Measurements from ENCODE around the gene CKAP2. TPM values are rescaled to one million over a fixed set of nuclear protein-coding genes. Genes with fewer than 3 reads are reported as not detected.
A peak's percentile ranks its signal among the peaks of the same experiment; 100 is the strongest.
"Not testable (repeated sequence)": the region's sequence is repeated elsewhere in the genome, so short reads cannot be mapped to it uniquely, and the experiment has no call there.

The CKAP2 gene
- total RNA-seq, 2 donors from 2014 or later, result 16.9 to 39.1 TPM

GRCh38 chr13:52455677-52456041 is 381 bp downstream of the CKAP2 start:
- Histone ChIP-seq H3K4me3 (peak overlapping the region; percentile 80), H3K4me1 (peaks cover 6% of the 10 kb centered on the region), H3K27ac (peak overlapping the region; percentile 93), H3K9ac (ENCODE audit: low read depth in 2 of 2, low read length in 2 of 2) (peak overlapping the region; percentile 73 to 79), H3K27me3 (no peaks in the 10 kb centered on the region), H3K9me3 (no peaks in the 10 kb centered on the region), H3K36me3 (no peaks in the 10 kb centered on the region)
- intact Hi-C loops (cut with DNase I), result no loop called here
- peak; percentile 77 for DNase-seq
- no peak for TF ChIP-seq CTCF (IDR thresholded peaks at IDR 0.05)

- no peaks in the 10 kb centered on the region for H3K27me3 ChIP-seq
- peaks cover 6% of the 10 kb centered on the region for H3K4me1 ChIP-seq
- intact Hi-C loops (cut with DNase I), result no loop called here
- H3K9me3 ChIP-seq, result no peaks in the 10 kb centered on the region
- no peak for TF ChIP-seq CTCF (IDR thresholded peaks at IDR 0.05)
- no peak overlapping the region for H3K4me3 ChIP-seq
- no peak overlapping the region for H3K9ac ChIP-seq (ENCODE audit: low read depth in 2 of 2, low read length in 2 of 2)
- peaks cover 6% of the 10 kb centered on the region for H3K36me3 ChIP-seq
- DNase-seq, result no peak
- no peak overlapping the region for H3K27ac ChIP-seq
Observed at GRCh38 chr13:52459668-52460067, 4.4 kb downstream of the CKAP2 start.

GRCh38 chr13:52461265-52461664 is 6.0 kb downstream of the CKAP2 start:
- Histone ChIP-seq H3K36me3 (peaks cover 6% of the 10 kb centered on the region), H3K4me1 (peaks cover 4% of the 10 kb centered on the region), H3K9me3 (no peaks in the 10 kb centered on the region), H3K9ac (ENCODE audit: low read depth in 2 of 2, low read length in 2 of 2) (no peak overlapping the region), H3K4me3 (no peak overlapping the region), H3K27ac (no peak overlapping the region), H3K27me3 (no peaks in the 10 kb centered on the region)
- no peak for TF ChIP-seq CTCF (IDR thresholded peaks at IDR 0.05)
- intact Hi-C loops (cut with DNase I), result no loop called here
- DNase-seq, result no peak

- Histone ChIP-seq H3K9ac (ENCODE audit: low read depth in 2 of 2, low read length in 2 of 2) (no peak overlapping the region), H3K4me1 (no peaks in the 10 kb centered on the region), H3K4me3 (no peak overlapping the region), H3K36me3 (peaks cover 6% of the 10 kb centered on the region), H3K9me3 (no peaks in the 10 kb centered on the region), H3K27ac (no peak overlapping the region), H3K27me3 (no peaks in the 10 kb centered on the region)
- no peak for TF ChIP-seq CTCF (IDR thresholded peaks at IDR 0.05)
- intact Hi-C loops (cut with DNase I), result no loop called here
- DNase-seq, result no peak
Observed at GRCh38 chr13:52463526-52463925, 8.2 kb downstream of the CKAP2 start.

- H3K9ac ChIP-seq (ENCODE audit: low read depth in 2 of 2, low read length in 2 of 2); H3K36me3 ChIP-seq; H3K4me3 ChIP-seq; H3K9me3 ChIP-seq; intact Hi-C loops (cut with DNase I); H3K4me1 ChIP-seq; H3K27me3 ChIP-seq; H3K27ac ChIP-seq; DNase-seq: not testable (repeated sequence)
Observed at GRCh38 chr13:52468487-52468886, 13.2 kb downstream of the CKAP2 start.

GRCh38 chr13:52480677-52481428 is 25.6 kb downstream of the CKAP2 start:
- H3K4me3 ChIP-seq; H3K9ac ChIP-seq (ENCODE audit: low read depth in 2 of 2, low read length in 2 of 2); H3K9me3 ChIP-seq; DNase-seq; H3K27me3 ChIP-seq; H3K36me3 ChIP-seq; H3K4me1 ChIP-seq; intact Hi-C loops (cut with DNase I); H3K27ac ChIP-seq: not testable (repeated sequence)

GRCh38 chr13:52487078-52487477 is 31.8 kb downstream of the CKAP2 start:
- H3K9ac ChIP-seq (ENCODE audit: low read depth in 2 of 2, low read length in 2 of 2); H3K36me3 ChIP-seq; H3K9me3 ChIP-seq; H3K27me3 ChIP-seq; DNase-seq; H3K4me3 ChIP-seq; H3K4me1 ChIP-seq; H3K27ac ChIP-seq; intact Hi-C loops (cut with DNase I): not testable (repeated sequence)

GRCh38 chr13:52488763-52489162 is 33.5 kb downstream of the CKAP2 start:
- DNase-seq; intact Hi-C loops (cut with DNase I); H3K9ac ChIP-seq (ENCODE audit: low read depth in 2 of 2, low read length in 2 of 2): not testable (repeated sequence)

GRCh38 chr13:52491015-52491414 is 35.7 kb downstream of the CKAP2 start:
- H3K27ac ChIP-seq; H3K9ac ChIP-seq (ENCODE audit: low read depth in 2 of 2, low read length in 2 of 2); DNase-seq; H3K4me3 ChIP-seq; H3K4me1 ChIP-seq; intact Hi-C loops (cut with DNase I); H3K9me3 ChIP-seq; H3K27me3 ChIP-seq; H3K36me3 ChIP-seq: not testable (repeated sequence)

More at GRCh38 chr13:52488763-52489162, 33.5 kb downstream of the CKAP2 start:
- H3K4me1 ChIP-seq, H3K36me3 ChIP-seq, H3K4me3 ChIP-seq, H3K27me3 ChIP-seq, H3K9me3 ChIP-seq, H3K27ac ChIP-seq: not testable (repeated sequence)

GRCh38 chr13:52494241-52494640 is 39.0 kb downstream of the CKAP2 start:
- H3K27me3 ChIP-seq; intact Hi-C loops (cut with DNase I): not testable (repeated sequence)

More at GRCh38 chr13:52494241-52494640, 39.0 kb downstream of the CKAP2 start:
- not testable (repeated sequence) for H3K9me3 ChIP-seq; H3K4me1 ChIP-seq; H3K27ac ChIP-seq; H3K36me3 ChIP-seq; H3K9ac ChIP-seq (ENCODE audit: low read depth in 2 of 2, low read length in 2 of 2); H3K4me3 ChIP-seq; DNase-seq
